ENCODE measurements around the gene DTNB. TPM values are rescaled to one million over a fixed set of nuclear protein-coding genes. Genes with fewer than 3 reads are reported as not detected.
"Not testable (repeated sequence)": the region's sequence is repeated elsewhere in the genome, so short reads cannot be mapped to it uniquely, and the experiment has no call there.

DTNB gene
- total and polyA plus RNA-seq, 2 donors (not counting 1 experiment from before 2014, with no cell fraction given): 5.1 to 5.4 TPM

GRCh38 chr2:25710750-25711149 is 37.4 kb upstream of the DTNB start:
- H3K9ac ChIP-seq (ENCODE audit: insufficient read depth, low read length): no peak overlapping the region
- H3K27ac ChIP-seq (ENCODE audit: insufficient read depth, low read length): no peak overlapping the region
- no peaks in the 10 kb centered on the region for H3K36me3 ChIP-seq (ENCODE audit: control insufficient read depth, insufficient read depth, low read length)
- no peak for DNase-seq (ENCODE audit: low read depth in 2 of 2)
- H3K4me3 ChIP-seq (replicated peaks in 1 of 4; ENCODE audit: control extremely low read depth in 1 of 4, insufficient read depth in 1 of 4, low read depth in 3 of 4, low read length in 4 of 4): no peak overlapping the region
- no peaks in the 10 kb centered on the region for H4K20me1 ChIP-seq (ENCODE audit: control insufficient read depth, extremely low read depth, insufficient read depth, low read length)
- H3K9me3 ChIP-seq (ENCODE audit: control insufficient read depth, insufficient read depth, low read depth, low read length): no peaks in the 10 kb centered on the region
- no peaks in the 10 kb centered on the region for H3K27me3 ChIP-seq (ENCODE audit: control insufficient read depth, insufficient read depth, low read length)
- no peaks in the 10 kb centered on the region for H3K79me2 ChIP-seq (ENCODE audit: control insufficient read depth, insufficient read depth, low read length)
- H2AFZ ChIP-seq (ENCODE audit: low read length): no peak overlapping the region
- H3K4me2 ChIP-seq (ENCODE audit: extremely low read depth, insufficient read depth, low read length): no peak overlapping the region
- no peaks in the 10 kb centered on the region for H3K4me1 ChIP-seq (ENCODE audit: control insufficient read depth, extremely low read depth, insufficient read depth, low read length)
- TF ChIP-seq EZH2 (IDR thresholded peaks at IDR 0.05; ENCODE audit: low read length, missing control alignments) (no peak), CTCF (conservative IDR thresholded peaks at IDR 0.05 in 1 of 2, IDR thresholded peaks at IDR 0.05 in 1 of 2; ENCODE audit: low read depth in 1 of 2, low read length in 2 of 2) (no peak)

- Histone ChIP-seq H3K9ac (ENCODE audit: insufficient read depth, low read length) (no peak overlapping the region), H3K4me1 (ENCODE audit: control insufficient read depth, extremely low read depth, insufficient read depth, low read length) (no peaks in the 10 kb centered on the region), H3K79me2 (ENCODE audit: control insufficient read depth, insufficient read depth, low read length) (no peaks in the 10 kb centered on the region), H3K27me3 (ENCODE audit: control insufficient read depth, insufficient read depth, low read length) (no peaks in the 10 kb centered on the region), H4K20me1 (ENCODE audit: control insufficient read depth, extremely low read depth, insufficient read depth, low read length) (no peaks in the 10 kb centered on the region), H3K27ac (ENCODE audit: insufficient read depth, low read length) (no peak overlapping the region), H3K4me3 (replicated peaks in 1 of 4; ENCODE audit: control extremely low read depth in 1 of 4, insufficient read depth in 1 of 4, low read depth in 3 of 4, low read length in 4 of 4) (no peak overlapping the region), H3K9me3 (ENCODE audit: control insufficient read depth, insufficient read depth, low read depth, low read length) (no peaks in the 10 kb centered on the region), H3K4me2 (ENCODE audit: extremely low read depth, insufficient read depth, low read length) (no peak overlapping the region), H3K36me3 (ENCODE audit: control insufficient read depth, insufficient read depth, low read length) (no peaks in the 10 kb centered on the region), H2AFZ (ENCODE audit: low read length) (no peak overlapping the region)
- TF ChIP-seq CTCF (conservative IDR thresholded peaks at IDR 0.05 in 1 of 2, IDR thresholded peaks at IDR 0.05 in 1 of 2; ENCODE audit: low read depth in 1 of 2, low read length in 2 of 2) (no peak), EZH2 (IDR thresholded peaks at IDR 0.05; ENCODE audit: low read length, missing control alignments) (no peak)
- DNase-seq (ENCODE audit: low read depth in 2 of 2): no peak
Observed at GRCh38 chr2:25709349-25709748, 36.0 kb upstream of the DTNB start.

GRCh38 chr2:25707927-25708590 is 34.7 kb upstream of the DTNB start:
- H3K4me1 ChIP-seq (ENCODE audit: control insufficient read depth, extremely low read depth, insufficient read depth, low read length): no peaks in the 10 kb centered on the region
- no peaks in the 10 kb centered on the region for H3K27me3 ChIP-seq (ENCODE audit: control insufficient read depth, insufficient read depth, low read length)
- TF ChIP-seq EZH2 (IDR thresholded peaks at IDR 0.05; ENCODE audit: low read length, missing control alignments) (no peak), CTCF (conservative IDR thresholded peaks at IDR 0.05 in 1 of 2, IDR thresholded peaks at IDR 0.05 in 1 of 2; ENCODE audit: low read depth in 1 of 2, low read length in 2 of 2) (no peak)
- no peak overlapping the region for H3K9ac ChIP-seq (ENCODE audit: insufficient read depth, low read length)
- no peaks in the 10 kb centered on the region for H3K79me2 ChIP-seq (ENCODE audit: control insufficient read depth, insufficient read depth, low read length)
- H2AFZ ChIP-seq (ENCODE audit: low read length): no peak overlapping the region
- no peak for DNase-seq (ENCODE audit: low read depth in 2 of 2)
- H4K20me1 ChIP-seq (ENCODE audit: control insufficient read depth, extremely low read depth, insufficient read depth, low read length): no peaks in the 10 kb centered on the region
- H3K27ac ChIP-seq (ENCODE audit: insufficient read depth, low read length): no peak overlapping the region
- H3K36me3 ChIP-seq (ENCODE audit: control insufficient read depth, insufficient read depth, low read length): no peaks in the 10 kb centered on the region
- H3K9me3 ChIP-seq (ENCODE audit: control insufficient read depth, insufficient read depth, low read depth, low read length): no peaks in the 10 kb centered on the region
- no peak overlapping the region for H3K4me2 ChIP-seq (ENCODE audit: extremely low read depth, insufficient read depth, low read length)
- no peak overlapping the region for H3K4me3 ChIP-seq (replicated peaks in 1 of 4; ENCODE audit: control extremely low read depth in 1 of 4, insufficient read depth in 1 of 4, low read depth in 3 of 4, low read length in 4 of 4)

- not testable (repeated sequence) for H4K20me1 ChIP-seq (ENCODE audit: control insufficient read depth, extremely low read depth, insufficient read depth, low read length); H3K27me3 ChIP-seq (ENCODE audit: control insufficient read depth, insufficient read depth, low read length); H2AFZ ChIP-seq (ENCODE audit: low read length); H3K79me2 ChIP-seq (ENCODE audit: control insufficient read depth, insufficient read depth, low read length); H3K27ac ChIP-seq (ENCODE audit: insufficient read depth, low read length); H3K36me3 ChIP-seq (ENCODE audit: control insufficient read depth, insufficient read depth, low read length); H3K4me2 ChIP-seq (ENCODE audit: extremely low read depth, insufficient read depth, low read length); H3K9ac ChIP-seq (ENCODE audit: insufficient read depth, low read length); H3K9me3 ChIP-seq (ENCODE audit: control insufficient read depth, insufficient read depth, low read depth, low read length); H3K4me1 ChIP-seq (ENCODE audit: control insufficient read depth, extremely low read depth, insufficient read depth, low read length); DNase-seq (ENCODE audit: low read depth in 2 of 2); H3K4me3 ChIP-seq (replicated peaks in 1 of 4; ENCODE audit: control extremely low read depth in 1 of 4, insufficient read depth in 1 of 4, low read depth in 3 of 4, low read length in 4 of 4)
Observed at GRCh38 chr2:25705575-25705974, 32.2 kb upstream of the DTNB start.

All from fibroblast of lung (primary cell).